H9 (cell line): ENCODE measurements around the gene MISP. TPM values are rescaled to one million over a fixed set of nuclear protein-coding genes. Genes with fewer than 3 reads are reported as not detected.

Experiments
- DNase-seq: peaks from one replicate; pipeline ENCODE4 v3.0.0-alpha.2; 2017
- H2AFZ ChIP-seq: one replicate; pipeline ENCODE4 v1.6.1; 2013; ENCODE audit warnings: mild to moderate bottlenecking, low read length, control low read depth, moderate library complexity
- H2AK5ac ChIP-seq: 2 replicates; pipeline ENCODE4 v1.6.1; 2013; ENCODE audit warnings: low read length, control low read depth, mixed read lengths; ENCODE audit not compliant: insufficient read length
- H2BK120ac ChIP-seq: one replicate; pipeline ENCODE4 v1.6.1; 2013; ENCODE audit warnings: low read depth, mild to moderate bottlenecking, low read length, control low read depth, inconsistent platforms; ENCODE audit not compliant: poor library complexity, severe bottlenecking
- H2BK12ac ChIP-seq: 2 replicates; pipeline ENCODE4 v1.6.1; 2013; ENCODE audit warnings: low read length, control low read depth, mixed read lengths, low read depth; ENCODE audit not compliant: insufficient read length
- H2BK15ac ChIP-seq: 2 replicates; pipeline ENCODE4 v1.6.1; 2013; ENCODE audit warnings: low read depth, low read length, control low read depth
- H2BK20ac ChIP-seq: one replicate; pipeline ENCODE4 v1.6.1; 2013; ENCODE audit warnings: low read depth, mild to moderate bottlenecking, low read length, control low read depth, inconsistent platforms; ENCODE audit not compliant: poor library complexity, severe bottlenecking
- H2BK5ac ChIP-seq: 2 replicates; pipeline ENCODE4 v1.6.1; 2013; ENCODE audit warnings: low read length, control low read depth, mixed read lengths; ENCODE audit not compliant: insufficient read length
- H3K14ac ChIP-seq: 2 replicates; pipeline ENCODE4 v1.6.1; 2013; ENCODE audit warnings: low read length, control low read depth; ENCODE audit not compliant: insufficient read depth
- H3K18ac ChIP-seq: 2 replicates; pipeline ENCODE4 v1.6.1; 2013; ENCODE audit warnings: low read depth, mild to moderate bottlenecking, mixed read lengths, low read length, control low read depth; ENCODE audit not compliant: insufficient read length
- H3K23ac ChIP-seq: 2 replicates; pipeline ENCODE4 v1.6.1; 2013; ENCODE audit warnings: low read length, control low read depth, mixed read lengths, low read depth; ENCODE audit not compliant: insufficient read length
- H3K23me2 ChIP-seq: 2 replicates; pipeline ENCODE4 v1.6.1; 2013; ENCODE audit warnings: low read depth, mild to moderate bottlenecking, mixed read lengths, low read length, control low read depth; ENCODE audit not compliant: insufficient read length, poor library complexity, severe bottlenecking
- H3K27ac ChIP-seq: 2 replicates; pipeline ENCODE4 v1.5.1; 2013; ENCODE audit warnings: low read length, control low read depth, mixed read lengths, low read depth; ENCODE audit not compliant: insufficient read length
- H3K27me3 ChIP-seq: 2 replicates; pipeline ENCODE4 v1.6.1; 2013; ENCODE audit warnings: low read length, control low read depth, inconsistent platforms; ENCODE audit not compliant: insufficient read depth
- H3K4ac ChIP-seq: 2 replicates; pipeline ENCODE4 v1.6.1; 2013; ENCODE audit warnings: low read depth, mild to moderate bottlenecking, control low read depth, inconsistent platforms, low read length, moderate library complexity
- H3K4me1 ChIP-seq: 2 replicates; pipeline ENCODE4 v1.6.1; 2013; ENCODE audit warnings: low read length, control low read depth, inconsistent platforms; ENCODE audit not compliant: insufficient read depth
- H3K4me2 ChIP-seq: 2 replicates; pipeline ENCODE4 v1.6.1; 2013; ENCODE audit warnings: low read length, control low read depth, mixed read lengths; ENCODE audit not compliant: insufficient read length, insufficient read depth
- H3K56ac ChIP-seq: 2 replicates; pipeline ENCODE4 v1.6.1; 2013; ENCODE audit warnings: low read depth, mild to moderate bottlenecking, mixed read lengths, low read length, control low read depth; ENCODE audit not compliant: insufficient read length
- H3K79me1 ChIP-seq: 2 replicates; pipeline ENCODE4 v1.6.1; 2013; ENCODE audit warnings: low read depth, mild to moderate bottlenecking, moderate library complexity, low read length, control low read depth, inconsistent platforms; ENCODE audit not compliant: insufficient read depth, poor library complexity, severe bottlenecking
- H3K79me2 ChIP-seq: 2 replicates; pipeline ENCODE4 v1.6.1; 2013; ENCODE audit warnings: low read length, control low read depth, inconsistent platforms; ENCODE audit not compliant: insufficient read depth
- H3K9ac ChIP-seq: 2 replicates; pipeline ENCODE4 v1.6.1; 2013; ENCODE audit warnings: low read length, control low read depth, mixed read lengths; ENCODE audit not compliant: insufficient read length; ENCODE audit errors: extremely low read depth
- H3K9me3 ChIP-seq: one replicate; pipeline ENCODE4 v1.6.1; 2013; ENCODE audit warnings: low read depth, low read length, inconsistent platforms; ENCODE audit not compliant: control insufficient read depth
- H3T11ph ChIP-seq: one replicate; pipeline ENCODE4 v1.6.1; 2013; ENCODE audit warnings: mild to moderate bottlenecking, low read length, control low read depth, inconsistent platforms
- H4K20me1 ChIP-seq: one replicate; pipeline ENCODE4 v1.6.1; 2013; ENCODE audit not compliant: control insufficient read depth, insufficient read length, insufficient read depth
- H4K5ac ChIP-seq: 2 replicates; pipeline ENCODE4 v1.6.1; 2013; ENCODE audit warnings: low read depth, mild to moderate bottlenecking, mixed read lengths, low read length, control low read depth; ENCODE audit not compliant: insufficient read length
- H4K8ac ChIP-seq: replicated peaks from 2 replicates; pipeline ENCODE4 v1.6.1; 2013; ENCODE audit warnings: low read length, control low read depth, mixed read lengths, low read depth; ENCODE audit not compliant: insufficient read length
- H4K91ac ChIP-seq: 2 replicates; pipeline ENCODE4 v1.6.1; 2013; ENCODE audit warnings: low read depth, mild to moderate bottlenecking, moderate library complexity, mixed read lengths, low read length, control low read depth; ENCODE audit not compliant: insufficient read length
- H3K27ac Mint-ChIP-seq, 3 experiments: 2 replicates in 2 of 3; 3 replicates in 1 of 3; pipeline ENCODE4 v1.8.0; 2020 to 2021; ENCODE audit warnings: mixed read lengths in 3 of 3, mild to moderate bottlenecking in 1 of 3, moderate library complexity in 1 of 3
- H3K27me3 Mint-ChIP-seq: 2 replicates; pipeline ENCODE4 v1.8.0; 2021; ENCODE audit warnings: low read depth, mild to moderate bottlenecking, moderate library complexity, mixed read lengths
- H3K36me3 Mint-ChIP-seq, 3 experiments: 2 replicates in 2 of 3; 3 replicates in 1 of 3; pipeline ENCODE4 v1.8.0; 2020 to 2021; ENCODE audit warnings: low read depth in 3 of 3, mixed read lengths in 3 of 3; ENCODE audit not compliant: insufficient read depth in 1 of 3
- H3K4me1 Mint-ChIP-seq, 2 experiments: 2 replicates each; pipeline ENCODE4 v1.8.0; 2020; ENCODE audit warnings: mixed read lengths in 2 of 2
- H3K4me3 Mint-ChIP-seq, 2 experiments: 2 replicates in 1 of 2; 3 replicates in 1 of 2; pipeline ENCODE4 v1.8.0; 2020 to 2021; ENCODE audit warnings: mild to moderate bottlenecking in 2 of 2, mixed read lengths in 2 of 2, moderate library complexity in 1 of 2
- H3K9me3 Mint-ChIP-seq, 2 experiments: 2 replicates in 1 of 2; 3 replicates in 1 of 2; pipeline ENCODE4 v1.8.0; 2020; ENCODE audit warnings: mild to moderate bottlenecking in 2 of 2, mixed read lengths in 2 of 2, moderate library complexity in 1 of 2
- CTCF ChIP-seq: fragments of 200-600 bp; sonication (generic); conservative IDR thresholded peaks from 3 replicates; pipeline ENCODE4 v1.8.0; 2021; ENCODE audit warnings: antibody characterized with exemption, mild to moderate bottlenecking
- WGBS: extraction: QIAGEN DNeasy Blood & Tissue Kit; methylation state at CpG from one replicate; pipeline ENCODE4 v1.1.7; 2013; ENCODE audit warnings: missing lambda C conversion rate, low lambda C conversion rate, mixed read lengths; ENCODE audit not compliant: insufficient read length; ENCODE audit errors: extremely low coverage; 5-methylcytosine and 5-hydroxymethylcytosine counted together
- total RNA-seq: library from RNA; stranded (reverse); gene quantifications from 2 replicates; pipeline ENCODE4 v1.2.1, GENCODE V29; 2021

Gene MISP
- total RNA-seq, 1 experiment from 2014 or later: 0.44 TPM

GRCh38 chr19:742540-743075, 8.3 kb upstream of the MISP start:
- no peaks in the 10 kb centered on the region for H3K23me2 ChIP-seq
- no peak overlapping the region for H2BK15ac ChIP-seq
- TF ChIP-seq CTCF: no peak
- no peaks in the 10 kb centered on the region for H3K9me3 ChIP-seq
- H2BK5ac ChIP-seq: no peak overlapping the region
- no peak overlapping the region for H2AK5ac ChIP-seq
- H3K4ac ChIP-seq: no peak overlapping the region
- H2BK12ac ChIP-seq: no peak overlapping the region
- H3K27me3 ChIP-seq: no peaks in the 10 kb centered on the region
- H3K4me3 Mint-ChIP-seq: no peak overlapping the region
- H3K9ac ChIP-seq: no peak overlapping the region
- H3K27ac Mint-ChIP-seq: no peak overlapping the region
- DNase-seq: no peak
- no peak overlapping the region for H2BK20ac ChIP-seq
- no peak overlapping the region for H3K18ac ChIP-seq
- no peak overlapping the region for H2BK120ac ChIP-seq
- WGBS: no CpG with 5 or more reads among the region's 24 CpGs
- no peak overlapping the region for H2AFZ ChIP-seq
- H3K27ac ChIP-seq: no peak overlapping the region
- peaks cover 10 to 12% of the 10 kb centered on the region in 2 experiments; a peak in 4 of 5 replicates for H3K9me3 Mint-ChIP-seq
- H4K8ac ChIP-seq: no peak overlapping the region
- H3K4me2 ChIP-seq: no peak overlapping the region
- H3K56ac ChIP-seq: no peak overlapping the region
- H4K20me1 ChIP-seq: no peaks in the 10 kb centered on the region
- H4K91ac ChIP-seq: no peak overlapping the region
- no peak overlapping the region for H3K23ac ChIP-seq
- no peak overlapping the region for H4K5ac ChIP-seq
- no peak overlapping the region for H3K14ac ChIP-seq
- no peaks in the 10 kb centered on the region for H3K4me1 ChIP-seq
- H3K79me2 ChIP-seq: no peaks in the 10 kb centered on the region
- peaks cover 0 to 11% (median 2%) of the 10 kb centered on the region in 3 experiments; a peak in 4 of 7 replicates for H3K36me3 Mint-ChIP-seq
- no peak overlapping the region for H3T11ph ChIP-seq
- no peaks in the 10 kb centered on the region for H3K4me1 Mint-ChIP-seq
- peaks cover 4% of the 10 kb centered on the region for H3K27me3 Mint-ChIP-seq
- no peaks in the 10 kb centered on the region for H3K79me1 ChIP-seq
